GM10847 (cell line): ENCODE results near the gene PSMD3.
A peak's percentile ranks its signal among the peaks of the same experiment; 100 is the strongest.

ENCODE experiments used
- POLR2A ChIP-seq: IDR thresholded peaks from 2 replicates; pipeline ENCODE4 v1.6.1; 2011; ENCODE audit not compliant: insufficient read length; ENCODE audit errors: extremely low read depth

PSMD3 gene

DNA sequence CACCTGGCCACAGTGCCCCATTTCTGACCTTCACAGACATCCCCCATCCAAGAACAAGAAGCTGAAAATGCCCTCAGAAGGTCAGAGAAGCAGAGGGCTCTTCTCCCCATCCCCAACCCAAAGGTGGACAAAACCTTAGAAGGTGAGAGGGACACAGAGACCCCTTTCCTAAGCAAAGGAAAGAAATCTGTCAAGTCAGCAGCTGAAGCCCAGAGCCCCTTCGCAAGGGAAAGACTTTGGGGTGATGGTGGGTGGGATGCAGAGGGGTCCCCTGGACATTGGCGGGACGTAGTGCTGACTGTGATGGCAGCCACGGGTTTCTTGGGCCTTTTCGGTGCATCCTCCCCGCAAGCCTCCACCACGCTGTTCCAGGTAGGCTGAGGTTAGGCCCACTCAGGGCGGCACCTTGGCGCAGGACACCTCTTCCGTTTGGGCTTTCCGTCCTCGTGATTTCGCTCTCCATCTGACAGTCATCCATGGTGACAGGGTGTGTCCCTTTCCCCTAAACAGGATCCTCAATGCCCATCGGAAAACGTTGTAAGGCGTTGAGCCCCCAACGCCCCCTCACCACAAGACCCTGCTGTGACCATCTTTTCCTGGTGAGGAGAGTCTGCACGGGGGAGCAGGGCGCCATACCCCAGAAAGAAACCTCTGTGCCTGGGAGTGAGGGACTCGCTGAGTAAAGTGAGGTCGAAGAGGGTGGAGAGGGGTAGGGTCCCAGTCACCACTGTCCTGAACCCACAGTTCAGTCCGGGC lies 28.5 kb upstream of the PSMD3 start:
- TF ChIP-seq POLR2A: no peak

DNA sequence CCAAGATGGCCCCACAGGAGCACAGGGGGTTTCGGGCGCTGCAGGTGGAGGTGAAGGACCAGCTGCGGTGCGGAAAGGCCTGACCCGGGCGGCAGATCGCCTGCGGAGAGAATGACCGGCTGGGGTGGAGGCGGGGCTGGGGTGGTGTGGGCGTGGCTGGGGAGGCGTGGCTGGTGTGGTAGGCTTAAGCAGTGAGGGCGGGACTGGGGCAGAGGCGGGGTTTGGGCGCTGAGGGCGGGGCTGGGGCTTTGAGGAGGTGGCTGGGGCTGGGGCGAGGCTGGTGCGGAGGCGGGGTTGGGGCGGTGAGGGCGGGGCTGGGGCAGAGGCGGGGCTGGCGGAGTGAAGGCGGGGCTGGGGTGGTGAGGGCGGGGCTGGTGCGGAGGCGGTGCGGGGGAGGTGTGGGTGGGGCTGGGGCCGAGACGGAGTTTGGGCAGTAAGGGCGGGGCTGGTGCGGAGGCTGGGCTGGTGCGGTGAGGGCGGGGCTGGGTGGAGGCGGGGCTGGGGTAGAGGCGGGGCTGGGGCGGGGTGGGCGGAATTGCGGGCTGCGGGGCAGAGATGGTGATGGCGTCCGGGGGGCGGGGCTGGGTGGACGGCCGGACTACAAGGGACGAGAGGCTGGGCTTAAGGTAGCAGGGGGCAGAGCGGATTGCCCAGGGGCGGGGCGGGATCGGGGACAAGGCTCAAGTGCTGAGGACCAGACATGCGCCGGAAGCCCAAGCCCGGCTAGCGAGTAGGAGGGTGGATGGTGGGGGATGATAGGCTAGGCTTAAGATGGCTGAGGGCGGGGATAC lies 27.7 kb upstream of the PSMD3 start:
- TF ChIP-seq POLR2A: peak; percentile 35

DNA sequence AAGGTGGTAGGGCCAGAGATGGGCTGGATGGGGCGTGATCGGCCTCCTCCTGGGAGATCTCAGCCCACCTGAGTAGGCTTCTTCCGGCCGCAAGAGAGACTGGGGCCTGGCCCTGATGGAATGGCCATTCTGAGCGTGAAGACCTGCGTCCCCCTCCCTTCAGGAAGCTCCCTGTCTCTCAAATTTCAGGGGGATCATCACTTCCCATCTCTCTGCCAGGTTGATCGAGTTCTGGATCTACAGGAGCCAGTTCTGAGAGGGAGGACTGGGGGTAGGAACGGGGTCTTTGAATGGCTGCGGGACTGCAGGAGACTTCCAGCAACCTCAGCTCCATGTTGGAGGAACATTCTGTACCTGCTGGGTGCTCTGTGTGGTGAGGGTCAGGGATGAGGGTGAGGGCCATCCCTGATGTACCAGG lies 27.1 kb upstream of the PSMD3 start:
- TF ChIP-seq POLR2A: no peak

DNA sequence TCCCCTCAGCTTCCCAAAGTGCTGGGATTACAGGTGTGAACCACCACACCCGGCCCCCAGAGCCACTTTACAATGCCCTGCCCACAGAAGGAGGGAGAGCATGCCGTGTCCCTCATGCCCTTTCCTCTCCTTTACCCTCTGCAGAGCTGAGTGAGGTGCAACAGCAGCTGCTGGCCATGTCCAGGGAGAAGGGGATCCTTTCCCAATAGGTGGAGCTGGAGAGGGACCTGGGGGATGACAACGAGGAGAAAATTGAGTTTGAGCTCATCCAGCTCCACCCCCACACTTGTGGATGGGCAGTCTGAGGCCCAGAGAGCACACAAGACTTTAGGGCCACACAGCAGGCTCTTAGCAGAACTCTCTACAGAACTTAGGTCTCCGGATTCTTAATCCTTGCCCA lies 25.7 kb upstream of the PSMD3 start:
- TF ChIP-seq POLR2A: no peak

DNA sequence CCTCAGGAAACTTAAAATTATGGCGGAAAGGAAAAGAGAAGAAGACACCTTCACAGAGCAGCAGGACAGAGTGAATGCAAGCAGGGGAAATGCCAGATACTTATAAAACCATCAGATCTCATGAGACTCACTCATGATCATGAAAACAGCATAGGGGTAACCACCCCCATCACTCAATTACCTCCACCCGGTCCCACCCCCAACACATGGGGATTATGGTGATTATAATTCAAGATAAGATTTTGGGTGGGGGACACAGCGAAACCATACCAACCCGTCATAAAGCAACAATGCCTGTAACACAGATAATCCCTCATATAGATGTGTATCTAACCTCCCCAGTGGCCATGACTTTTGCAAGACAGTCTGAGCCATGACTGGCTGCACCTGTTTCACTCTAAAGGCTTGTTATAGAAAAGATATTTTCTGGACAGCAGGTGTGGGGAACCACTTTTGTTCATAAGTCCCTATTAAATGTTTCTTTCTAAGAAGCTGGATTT lies 24.8 kb upstream of the PSMD3 start:
- TF ChIP-seq POLR2A: no peak

DNA sequence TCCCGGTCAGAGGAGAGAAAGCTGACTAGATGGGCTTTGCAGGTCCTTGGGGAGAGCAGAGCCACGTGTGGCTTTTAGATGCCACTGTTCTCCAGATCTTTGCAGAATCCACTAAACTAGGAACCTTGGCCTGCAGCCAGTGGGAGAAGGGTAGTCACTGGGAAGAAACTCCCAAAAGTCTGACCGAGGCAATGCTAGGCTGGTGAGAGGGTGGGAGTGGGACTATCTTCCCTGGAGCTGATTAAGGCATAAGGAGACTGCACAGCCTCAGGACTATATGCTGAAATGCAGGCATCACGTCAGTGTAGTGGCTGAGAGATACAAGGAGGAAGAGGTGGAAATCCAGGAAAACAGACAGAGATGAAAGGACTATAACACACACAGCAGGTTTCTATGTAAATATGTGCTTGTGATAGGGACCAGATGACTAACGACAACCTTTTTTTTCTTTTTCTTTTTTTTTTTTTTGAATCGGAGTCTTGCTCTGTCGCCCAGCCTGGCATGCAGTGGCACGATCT lies 20.0 kb upstream of the PSMD3 start:
- TF ChIP-seq POLR2A: no peak

DNA sequence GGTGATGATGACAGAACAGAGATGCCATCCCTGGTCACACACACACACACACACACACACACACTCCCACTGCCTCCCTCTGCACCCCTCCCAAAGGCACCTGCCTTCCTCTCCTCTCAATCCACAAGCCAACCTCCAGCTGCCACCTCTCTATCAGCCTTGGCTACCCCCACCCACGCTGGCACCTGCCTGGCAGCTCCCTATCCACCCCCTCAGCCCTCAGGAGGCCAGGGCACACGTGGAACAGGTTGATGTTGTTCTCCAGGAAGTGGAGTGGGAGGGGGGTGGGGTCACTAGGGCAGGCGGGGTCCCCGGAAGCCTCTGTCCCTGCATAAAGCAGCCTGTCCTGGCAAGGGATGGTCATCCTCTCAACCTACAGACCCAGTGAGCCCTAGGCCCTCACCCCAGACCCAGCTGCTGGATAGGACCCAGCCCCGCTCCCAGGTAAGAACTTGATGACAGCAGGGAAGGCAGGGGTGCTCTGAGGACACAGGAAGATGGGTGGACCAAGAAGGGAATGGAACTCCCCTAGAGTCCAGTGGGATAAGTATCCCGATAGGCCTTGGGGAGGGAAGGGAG lies 17.9 kb upstream of the PSMD3 start, which contains the start of gene GSDMA:
TSS of gene GSDMA (plus strand) at position 363 of the 579 bp plus-strand sequence. CDS start 2,684 bp downstream, outside the sequence.
- TF ChIP-seq POLR2A: no peak

DNA sequence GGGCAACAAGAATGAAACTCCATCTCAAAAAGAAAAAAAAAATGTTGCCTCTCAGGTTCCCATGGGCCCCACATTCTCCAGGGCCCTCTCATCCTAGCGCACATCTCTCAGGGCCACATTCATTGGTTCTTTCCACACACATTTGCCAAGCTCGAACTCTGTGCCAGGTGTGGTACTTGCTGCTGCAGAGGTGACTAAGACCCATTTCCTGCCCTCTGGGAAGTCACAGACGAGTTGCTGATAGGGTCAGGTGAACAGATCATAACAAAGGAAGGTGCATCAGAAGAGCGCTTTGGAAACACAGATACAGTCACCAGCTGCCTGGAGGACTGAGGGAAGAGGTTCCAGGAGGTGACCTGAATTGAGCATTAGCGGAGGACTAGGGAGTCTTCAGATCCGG lies 16.8 kb upstream of the PSMD3 start:
- no peak for TF ChIP-seq POLR2A

DNA sequence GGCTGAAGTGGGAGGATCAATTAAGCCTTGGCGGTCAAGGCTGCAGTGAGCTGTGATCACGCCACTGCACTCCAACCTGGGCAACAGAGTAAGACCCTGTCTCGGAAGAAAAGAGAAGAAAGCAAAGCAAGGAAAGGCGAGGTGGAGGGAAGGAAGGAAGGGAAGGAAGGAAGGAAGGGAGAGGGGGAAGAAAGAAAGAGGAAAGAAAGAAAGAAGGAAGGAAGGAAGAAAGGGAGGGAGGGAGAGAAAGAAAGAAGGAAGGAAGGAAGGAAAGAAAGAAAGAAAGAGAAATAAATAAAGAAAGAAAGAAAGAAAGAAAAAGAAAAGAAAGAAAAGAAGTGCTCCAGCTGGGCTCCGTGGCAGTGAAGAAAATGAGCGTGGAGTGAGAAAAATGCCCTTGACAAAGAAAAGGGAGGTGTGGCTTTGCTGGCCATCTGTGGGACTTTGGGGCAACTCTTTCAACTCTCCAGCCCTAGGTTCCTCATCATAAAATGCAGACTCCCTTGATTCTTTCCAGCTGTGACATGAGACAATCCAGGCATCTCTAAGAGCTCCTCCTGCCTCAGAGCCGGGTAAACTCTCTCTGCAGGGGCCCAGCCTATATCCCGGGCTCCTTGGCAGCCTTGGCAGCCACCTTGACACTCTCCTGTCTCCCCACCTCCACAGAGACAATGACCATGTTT lies 15.4 kb upstream of the PSMD3 start:
- TF ChIP-seq POLR2A: no peak

DNA sequence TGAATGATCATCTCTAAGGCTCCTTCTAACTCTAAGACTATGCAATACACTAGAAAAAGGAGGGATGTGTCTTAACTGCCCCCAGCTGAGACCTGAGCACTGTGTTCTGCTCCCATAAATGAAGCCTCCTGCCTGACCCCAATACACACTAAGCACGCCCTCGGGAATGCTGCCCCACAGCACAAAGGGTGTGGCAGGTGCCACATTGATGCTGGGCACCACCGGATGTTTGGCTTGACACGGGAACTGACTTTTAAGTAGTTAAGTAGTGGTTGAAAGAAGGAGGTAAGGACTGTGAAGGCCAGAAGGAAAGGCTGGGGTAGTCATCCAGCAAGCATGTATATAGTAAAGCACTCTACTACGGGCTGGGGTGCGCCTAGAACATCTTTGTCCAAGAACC lies 13.8 kb upstream of the PSMD3 start:
- no peak for TF ChIP-seq POLR2A

DNA sequence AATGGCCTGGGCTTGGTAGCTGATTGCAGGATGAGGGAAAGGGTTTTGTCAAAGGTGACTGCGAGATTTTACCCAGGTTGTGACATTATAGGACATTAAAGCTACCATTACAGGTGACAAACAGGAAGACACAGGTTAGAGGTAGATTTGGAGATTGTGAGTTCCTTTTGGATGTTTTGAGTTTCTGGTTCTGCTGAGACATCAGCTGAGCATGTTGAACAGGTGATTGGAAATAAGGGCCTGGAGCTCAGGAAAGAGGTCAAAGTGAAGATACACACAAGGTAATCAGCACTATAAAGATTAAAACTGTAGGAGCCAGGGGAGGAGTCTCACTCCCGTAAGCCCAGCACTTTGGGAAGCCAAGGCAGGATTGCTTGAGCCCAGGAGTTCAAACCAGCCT lies 11.8 kb upstream of the PSMD3 start:
- TF ChIP-seq POLR2A: no peak

DNA sequence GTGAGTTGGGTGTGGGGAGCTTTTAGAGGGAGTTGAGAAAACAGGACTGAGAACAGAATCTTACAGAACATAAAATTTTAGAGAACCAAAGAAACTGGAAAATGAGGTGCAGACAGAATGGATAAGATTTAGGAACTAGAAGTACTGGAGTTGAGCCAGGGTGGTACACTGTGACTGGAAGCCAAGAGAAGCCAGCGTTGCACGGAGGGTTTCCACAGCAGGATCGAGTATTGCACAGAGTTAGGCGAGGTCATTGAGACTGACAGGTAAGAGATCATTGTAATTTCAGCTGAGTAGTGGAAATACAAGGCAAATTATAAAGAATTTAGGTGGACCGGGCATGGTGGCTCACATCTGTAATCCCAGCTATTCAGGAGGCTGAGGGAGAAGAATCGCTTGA lies 11.2 kb upstream of the PSMD3 start:
- TF ChIP-seq POLR2A: no peak

DNA sequence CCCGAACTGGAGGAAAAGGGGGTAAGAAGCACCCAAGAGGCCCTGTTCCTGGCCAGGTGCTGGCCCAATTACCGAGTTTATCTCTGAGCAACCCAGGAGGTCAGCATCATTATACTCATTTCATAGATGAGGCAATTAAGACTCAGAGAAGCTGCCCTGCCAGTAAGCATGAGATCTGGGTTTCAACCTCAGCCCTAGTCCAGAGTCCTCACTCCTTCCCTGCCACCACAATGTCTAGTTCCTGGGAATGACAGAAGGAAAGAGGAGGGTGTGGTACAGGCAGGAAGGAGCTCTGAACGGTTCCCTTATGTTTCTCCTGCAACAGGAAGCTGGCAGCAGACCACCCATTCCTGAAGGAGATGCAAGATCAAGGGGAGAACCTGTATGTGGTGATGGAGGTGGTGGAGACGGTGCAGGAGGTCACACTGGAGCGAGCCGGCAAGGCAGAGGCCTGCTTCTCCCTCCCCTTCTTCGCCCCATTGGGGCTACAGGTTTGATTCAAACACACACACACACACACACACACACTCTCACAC lies 10.4 kb upstream of the PSMD3 start:
- no peak for TF ChIP-seq POLR2A

DNA sequence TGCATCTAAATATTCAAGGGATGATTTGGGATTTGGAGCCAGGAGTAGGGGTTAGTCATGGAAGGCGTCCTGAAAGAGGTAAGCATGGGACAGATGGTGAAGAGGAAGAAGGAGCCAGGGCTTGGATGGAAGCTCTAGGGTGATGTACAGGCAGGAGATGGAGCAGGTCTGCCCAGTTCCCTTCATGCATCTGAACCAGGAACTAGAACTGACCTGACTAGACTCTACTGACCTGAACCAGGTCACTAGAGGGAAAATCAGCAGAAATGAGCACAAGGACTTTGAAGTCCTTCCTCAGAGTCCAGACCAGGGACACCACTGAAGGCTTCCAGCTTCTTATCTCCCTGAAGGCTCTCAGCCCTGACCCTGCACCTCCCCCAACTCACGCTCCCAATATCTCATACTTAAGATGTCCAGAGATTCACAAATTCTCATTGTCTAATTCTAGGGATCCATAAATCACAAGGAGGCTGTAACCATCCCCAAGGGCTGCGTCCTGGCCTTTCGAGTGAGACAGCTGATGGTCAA lies 9.5 kb upstream of the PSMD3 start:
- TF ChIP-seq POLR2A: no peak

DNA sequence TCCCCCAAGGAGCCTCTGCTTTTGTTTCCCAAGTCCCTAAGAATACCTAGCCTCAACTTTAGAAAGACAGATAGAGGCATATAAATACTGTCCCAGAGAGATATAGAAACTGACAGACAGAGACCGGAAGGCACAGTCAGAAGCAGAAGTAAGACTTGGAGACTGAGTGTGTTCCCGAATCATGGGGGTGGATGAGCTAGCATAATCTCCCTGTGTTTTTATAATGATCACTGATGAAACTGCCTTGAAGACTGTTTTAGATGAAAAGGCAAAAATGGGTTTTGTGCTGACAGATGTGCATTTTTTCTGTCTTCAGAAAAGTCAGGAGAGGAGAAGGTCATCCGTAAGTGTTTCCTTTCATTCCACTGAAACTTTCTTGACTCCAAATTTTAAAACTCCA lies 8.3 kb upstream of the PSMD3 start:
- no peak for TF ChIP-seq POLR2A
